HepG2 (cell line): ENCODE measurements around the gene CFAP61. TPM values are rescaled to one million over a fixed set of nuclear protein-coding genes. Genes with fewer than 3 reads are reported as not detected.

Experiments used
- FOXP1 ChIP-seq, 2 experiments: fragments of 450-650 bp in 1 of 2; IDR thresholded peaks; 2 replicates each; pipeline ENCODE4 v1.6.1; 2017 to 2018; ENCODE audit warnings: antibody characterized with exemption in 1 of 2
- GATAD2A ChIP-seq: IDR thresholded peaks from 2 replicates; pipeline ENCODE4 v1.6.1; 2016
- HNRNPK ChIP-seq: fragments of 200-400 bp; formaldehyde crosslinking; IDR thresholded peaks from 2 replicates; pipeline ENCODE4 v1.6.1; 2018; ENCODE audit warnings: low read length, low read depth, moderate library complexity, mild to moderate bottlenecking; ENCODE audit not compliant: poor library complexity, severe bottlenecking
- KLF11 ChIP-seq: IDR thresholded peaks from 2 replicates; pipeline ENCODE4 v1.6.1; 2016; ENCODE audit warnings: missing compliant biosample characterization
- PCBP2 ChIP-seq: fragments of 200-400 bp; formaldehyde crosslinking; optimal IDR thresholded peaks from 2 replicates; pipeline ENCODE3; 2018; ENCODE audit warnings: low read length, low read depth; ENCODE audit not compliant: poor library complexity, severe bottlenecking
- U2AF2 ChIP-seq: fragments of 200-400 bp; formaldehyde crosslinking; IDR thresholded peaks from 2 replicates; pipeline ENCODE4 v1.6.1; 2017; ENCODE audit warnings: low read depth, mild to moderate bottlenecking, low read length
- ZNF12 ChIP-seq: sonication (generic); formaldehyde crosslinking; IDR thresholded peaks from 2 replicates; pipeline ENCODE4 v1.5.0; 2020; ENCODE audit warnings: missing genetic modification reagents
- ZNF431 ChIP-seq: sonication (generic); formaldehyde crosslinking; IDR thresholded peaks from 2 replicates; pipeline ENCODE4 v1.9.0; 2022; ENCODE audit warnings: missing genetic modification reagents, low read depth, mild to moderate bottlenecking, borderline replicate concordance
- polyA plus RNA-seq, 8 experiments: library from polyadenylated mRNA; depleted of rRNA in 3 of 8; stranded (reverse) in 7 of 8; unstranded in 1 of 8; fragments of >200 nt; fragmentation: Illumina TruSeq in 4 of 8; extraction: Trizol in 4 of 8; gene quantifications; 2 replicates each; pipeline versions ENCODE4 v1.2.1 to v1.2.3, GENCODE V29; 2011 to 2016; ENCODE audit warnings: low read depth in 4 of 8, missing spikeins in 1 of 8, mixed read lengths in 1 of 8; ENCODE audit not compliant: insufficient read depth in 1 of 8
- total RNA-seq, 5 experiments: library from RNA; depleted of rRNA; stranded (reverse); fragments of >200 nt; fragmentation: Illumina TruSeq; extraction: Trizol; gene quantifications; 2 replicates each; pipeline ENCODE4 v1.2.3, GENCODE V29; 2016; ENCODE audit warnings: low read depth in 1 of 5
- TF ChIP-seq, protein P1 (sequence below): sonication (generic); formaldehyde crosslinking; IDR thresholded peaks from 2 replicates; pipeline ENCODE4 v1.4.0; 2020; ENCODE audit warnings: missing genetic modification reagents
- TF ChIP-seq, protein P2 (sequence below): sonication (generic); formaldehyde crosslinking; IDR thresholded peaks from 2 replicates; pipeline ENCODE4 v1.4.0; 2020; ENCODE audit warnings: mild to moderate bottlenecking, missing genetic modification reagents
- TF ChIP-seq, protein P3 (sequence below): sonication (generic); formaldehyde crosslinking; IDR thresholded peaks from 2 replicates; pipeline ENCODE4 v1.8.0; 2022; ENCODE audit warnings: mild to moderate bottlenecking, missing genetic modification reagents; ENCODE audit not compliant: insufficient replicate concordance
- TF ChIP-seq, protein P4 (sequence below): sonication (generic); formaldehyde crosslinking; IDR thresholded peaks from 2 replicates; pipeline ENCODE4 v1.5.1; 2020; ENCODE audit warnings: missing genetic modification reagents, mild to moderate bottlenecking, borderline replicate concordance
- TF ChIP-seq, protein P5 (sequence below): IDR thresholded peaks from 2 replicates; pipeline ENCODE4 v1.6.1; 2016; ENCODE audit warnings: mild to moderate bottlenecking, missing biosample characterization, missing genetic modification reagents

CFAP61 gene
- total and polyA plus RNA-seq, 2 of the 13 experiments (the other 11 are each of a cell fraction or from before 2014, with no cell fraction given): 0.27 TPM; not detected in 1

DNA sequence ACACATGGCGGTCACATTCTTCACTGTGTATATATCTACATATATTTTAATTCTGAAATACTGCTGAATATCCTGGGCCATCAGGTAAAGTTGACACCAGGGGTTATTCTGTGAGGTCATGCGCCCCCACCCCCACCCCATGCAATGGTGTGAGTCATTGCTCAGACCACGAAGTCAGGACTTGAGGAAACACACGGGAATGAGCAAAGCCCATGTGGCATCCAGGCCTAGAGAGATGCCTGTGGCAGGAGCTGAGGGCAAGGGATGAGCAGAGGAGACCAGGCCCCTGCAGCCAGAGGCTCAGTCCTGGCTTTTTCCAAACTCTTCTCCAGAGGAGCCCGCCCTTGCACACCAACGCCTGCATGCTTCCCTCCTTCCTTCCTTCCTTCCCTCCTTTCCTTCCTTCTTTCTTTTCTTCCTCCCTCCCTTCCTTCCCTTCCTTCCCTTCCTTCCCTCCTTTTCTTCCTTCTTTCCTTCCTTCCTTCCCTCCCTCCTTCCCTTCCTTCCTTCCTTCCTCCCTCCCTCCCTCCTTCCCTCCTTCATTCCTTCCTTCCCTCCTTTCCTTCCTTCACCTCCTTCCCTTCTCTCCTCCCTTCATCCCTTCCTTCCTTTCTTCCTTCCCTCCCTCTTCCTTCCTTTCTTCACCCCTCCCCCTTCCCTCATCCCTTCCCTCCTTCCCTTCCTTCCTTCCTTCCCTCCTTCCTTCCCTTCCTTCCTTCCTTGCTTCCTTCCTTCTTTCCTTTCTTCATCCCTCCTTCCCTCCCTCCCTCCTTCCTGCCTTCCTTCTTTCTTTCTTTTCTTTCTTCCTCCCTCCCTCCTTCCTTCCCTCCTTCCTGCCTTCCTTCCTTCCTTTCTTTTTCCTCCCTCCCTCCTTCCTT lies 243.5 kb downstream of the CFAP61 start (continued):
- TF ChIP-seq, protein P1, sequence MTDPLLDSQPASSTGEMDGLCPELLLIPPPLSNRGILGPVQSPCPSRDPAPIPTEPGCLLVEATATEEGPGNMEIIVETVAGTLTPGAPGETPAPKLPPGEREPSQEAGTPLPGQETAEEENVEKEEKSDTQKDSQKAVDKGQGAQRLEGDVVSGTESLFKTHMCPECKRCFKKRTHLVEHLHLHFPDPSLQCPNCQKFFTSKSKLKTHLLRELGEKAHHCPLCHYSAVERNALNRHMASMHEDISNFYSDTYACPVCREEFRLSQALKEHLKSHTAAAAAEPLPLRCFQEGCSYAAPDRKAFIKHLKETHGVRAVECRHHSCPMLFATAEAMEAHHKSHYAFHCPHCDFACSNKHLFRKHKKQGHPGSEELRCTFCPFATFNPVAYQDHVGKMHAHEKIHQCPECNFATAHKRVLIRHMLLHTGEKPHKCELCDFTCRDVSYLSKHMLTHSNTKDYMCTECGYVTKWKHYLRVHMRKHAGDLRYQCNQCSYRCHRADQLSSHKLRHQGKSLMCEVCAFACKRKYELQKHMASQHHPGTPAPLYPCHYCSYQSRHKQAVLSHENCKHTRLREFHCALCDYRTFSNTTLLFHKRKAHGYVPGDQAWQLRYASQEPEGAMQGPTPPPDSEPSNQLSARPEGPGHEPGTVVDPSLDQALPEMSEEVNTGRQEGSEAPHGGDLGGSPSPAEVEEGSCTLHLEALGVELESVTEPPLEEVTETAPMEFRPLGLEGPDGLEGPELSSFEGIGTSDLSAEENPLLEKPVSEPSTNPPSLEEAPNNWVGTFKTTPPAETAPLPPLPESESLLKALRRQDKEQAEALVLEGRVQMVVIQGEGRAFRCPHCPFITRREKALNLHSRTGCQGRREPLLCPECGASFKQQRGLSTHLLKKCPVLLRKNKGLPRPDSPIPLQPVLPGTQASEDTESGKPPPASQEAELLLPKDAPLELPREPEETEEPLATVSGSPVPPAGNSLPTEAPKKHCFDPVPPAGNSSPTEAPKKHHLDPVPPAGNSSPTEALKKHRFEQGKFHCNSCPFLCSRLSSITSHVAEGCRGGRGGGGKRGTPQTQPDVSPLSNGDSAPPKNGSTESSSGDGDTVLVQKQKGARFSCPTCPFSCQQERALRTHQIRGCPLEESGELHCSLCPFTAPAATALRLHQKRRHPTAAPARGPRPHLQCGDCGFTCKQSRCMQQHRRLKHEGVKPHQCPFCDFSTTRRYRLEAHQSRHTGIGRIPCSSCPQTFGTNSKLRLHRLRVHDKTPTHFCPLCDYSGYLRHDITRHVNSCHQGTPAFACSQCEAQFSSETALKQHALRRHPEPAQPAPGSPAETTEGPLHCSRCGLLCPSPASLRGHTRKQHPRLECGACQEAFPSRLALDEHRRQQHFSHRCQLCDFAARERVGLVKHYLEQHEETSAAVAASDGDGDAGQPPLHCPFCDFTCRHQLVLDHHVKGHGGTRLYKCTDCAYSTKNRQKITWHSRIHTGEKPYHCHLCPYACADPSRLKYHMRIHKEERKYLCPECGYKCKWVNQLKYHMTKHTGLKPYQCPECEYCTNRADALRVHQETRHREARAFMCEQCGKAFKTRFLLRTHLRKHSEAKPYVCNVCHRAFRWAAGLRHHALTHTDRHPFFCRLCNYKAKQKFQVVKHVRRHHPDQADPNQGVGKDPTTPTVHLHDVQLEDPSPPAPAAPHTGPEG (CRISPR knock-in tag): no peak
- TF ChIP-seq, protein P2, sequence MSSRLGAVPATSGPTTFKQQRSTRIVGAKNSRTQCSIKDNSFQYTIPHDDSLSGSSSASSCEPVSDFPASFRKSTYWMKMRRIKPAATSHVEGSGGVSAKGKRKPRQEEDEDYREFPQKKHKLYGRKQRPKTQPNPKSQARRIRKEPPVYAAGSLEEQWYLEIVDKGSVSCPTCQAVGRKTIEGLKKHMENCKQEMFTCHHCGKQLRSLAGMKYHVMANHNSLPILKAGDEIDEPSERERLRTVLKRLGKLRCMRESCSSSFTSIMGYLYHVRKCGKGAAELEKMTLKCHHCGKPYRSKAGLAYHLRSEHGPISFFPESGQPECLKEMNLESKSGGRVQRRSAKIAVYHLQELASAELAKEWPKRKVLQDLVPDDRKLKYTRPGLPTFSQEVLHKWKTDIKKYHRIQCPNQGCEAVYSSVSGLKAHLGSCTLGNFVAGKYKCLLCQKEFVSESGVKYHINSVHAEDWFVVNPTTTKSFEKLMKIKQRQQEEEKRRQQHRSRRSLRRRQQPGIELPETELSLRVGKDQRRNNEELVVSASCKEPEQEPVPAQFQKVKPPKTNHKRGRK: peak; percentile 91
- no peak for TF ChIP-seq KLF11 (CRISPR knock-in tag)
- TF ChIP-seq, protein P3, sequence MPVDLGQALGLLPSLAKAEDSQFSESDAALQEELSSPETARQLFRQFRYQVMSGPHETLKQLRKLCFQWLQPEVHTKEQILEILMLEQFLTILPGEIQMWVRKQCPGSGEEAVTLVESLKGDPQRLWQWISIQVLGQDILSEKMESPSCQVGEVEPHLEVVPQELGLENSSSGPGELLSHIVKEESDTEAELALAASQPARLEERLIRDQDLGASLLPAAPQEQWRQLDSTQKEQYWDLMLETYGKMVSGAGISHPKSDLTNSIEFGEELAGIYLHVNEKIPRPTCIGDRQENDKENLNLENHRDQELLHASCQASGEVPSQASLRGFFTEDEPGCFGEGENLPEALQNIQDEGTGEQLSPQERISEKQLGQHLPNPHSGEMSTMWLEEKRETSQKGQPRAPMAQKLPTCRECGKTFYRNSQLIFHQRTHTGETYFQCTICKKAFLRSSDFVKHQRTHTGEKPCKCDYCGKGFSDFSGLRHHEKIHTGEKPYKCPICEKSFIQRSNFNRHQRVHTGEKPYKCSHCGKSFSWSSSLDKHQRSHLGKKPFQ (CRISPR knock-in tag): no peak
- TF ChIP-seq, protein P4, sequence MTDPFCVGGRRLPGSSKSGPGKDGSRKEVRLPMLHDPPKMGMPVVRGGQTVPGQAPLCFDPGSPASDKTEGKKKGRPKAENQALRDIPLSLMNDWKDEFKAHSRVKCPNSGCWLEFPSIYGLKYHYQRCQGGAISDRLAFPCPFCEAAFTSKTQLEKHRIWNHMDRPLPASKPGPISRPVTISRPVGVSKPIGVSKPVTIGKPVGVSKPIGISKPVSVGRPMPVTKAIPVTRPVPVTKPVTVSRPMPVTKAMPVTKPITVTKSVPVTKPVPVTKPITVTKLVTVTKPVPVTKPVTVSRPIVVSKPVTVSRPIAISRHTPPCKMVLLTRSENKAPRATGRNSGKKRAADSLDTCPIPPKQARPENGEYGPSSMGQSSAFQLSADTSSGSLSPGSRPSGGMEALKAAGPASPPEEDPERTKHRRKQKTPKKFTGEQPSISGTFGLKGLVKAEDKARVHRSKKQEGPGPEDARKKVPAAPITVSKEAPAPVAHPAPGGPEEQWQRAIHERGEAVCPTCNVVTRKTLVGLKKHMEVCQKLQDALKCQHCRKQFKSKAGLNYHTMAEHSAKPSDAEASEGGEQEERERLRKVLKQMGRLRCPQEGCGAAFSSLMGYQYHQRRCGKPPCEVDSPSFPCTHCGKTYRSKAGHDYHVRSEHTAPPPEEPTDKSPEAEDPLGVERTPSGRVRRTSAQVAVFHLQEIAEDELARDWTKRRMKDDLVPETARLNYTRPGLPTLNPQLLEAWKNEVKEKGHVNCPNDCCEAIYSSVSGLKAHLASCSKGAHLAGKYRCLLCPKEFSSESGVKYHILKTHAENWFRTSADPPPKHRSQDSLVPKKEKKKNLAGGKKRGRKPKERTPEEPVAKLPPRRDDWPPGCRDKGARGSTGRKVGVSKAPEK (CRISPR knock-in tag): 0 out of 2 replicates have a peak, but pooled peaks have one; percentile 44
- TF ChIP-seq GATAD2A (CRISPR knock-in tag): no peak
- no peak for TF ChIP-seq ZNF12 (CRISPR knock-in tag)
- TF ChIP-seq HNRNPK: peak; percentile 86
- TF ChIP-seq ZNF431 (CRISPR knock-in tag): no peak
- TF ChIP-seq U2AF2: 0 out of 2 replicates have a peak, but pooled peaks have one; percentile 36
- peak; percentile 99 for TF ChIP-seq PCBP2
- 0 out of 2 replicates have a peak, but pooled peaks have one; percentile 9 for TF ChIP-seq FOXP1 (IDR thresholded peaks at IDR 0.05)
- no peak for TF ChIP-seq FOXP1 (CRISPR knock-in tag; IDR thresholded peaks at IDR 0.05)
- TF ChIP-seq, protein P5, sequence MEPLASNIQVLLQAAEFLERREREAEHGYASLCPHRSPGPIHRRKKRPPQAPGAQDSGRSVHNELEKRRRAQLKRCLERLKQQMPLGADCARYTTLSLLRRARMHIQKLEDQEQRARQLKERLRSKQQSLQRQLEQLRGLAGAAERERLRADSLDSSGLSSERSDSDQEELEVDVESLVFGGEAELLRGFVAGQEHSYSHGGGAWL (CRISPR knock-in tag): no peak
